Effector CD4-positive, alpha-beta T cell (primary cell): ENCODE measurements around the gene VSIG4.
"Not testable (repeated sequence)": the region's sequence is repeated elsewhere in the genome, so short reads cannot be mapped to it uniquely, and the experiment has no call there.

ENCODE experiments used
- DNase-seq: peaks from one replicate; pipeline ENCODE4 v3.0.0-alpha.2; 2020

VSIG4 gene

DNA sequence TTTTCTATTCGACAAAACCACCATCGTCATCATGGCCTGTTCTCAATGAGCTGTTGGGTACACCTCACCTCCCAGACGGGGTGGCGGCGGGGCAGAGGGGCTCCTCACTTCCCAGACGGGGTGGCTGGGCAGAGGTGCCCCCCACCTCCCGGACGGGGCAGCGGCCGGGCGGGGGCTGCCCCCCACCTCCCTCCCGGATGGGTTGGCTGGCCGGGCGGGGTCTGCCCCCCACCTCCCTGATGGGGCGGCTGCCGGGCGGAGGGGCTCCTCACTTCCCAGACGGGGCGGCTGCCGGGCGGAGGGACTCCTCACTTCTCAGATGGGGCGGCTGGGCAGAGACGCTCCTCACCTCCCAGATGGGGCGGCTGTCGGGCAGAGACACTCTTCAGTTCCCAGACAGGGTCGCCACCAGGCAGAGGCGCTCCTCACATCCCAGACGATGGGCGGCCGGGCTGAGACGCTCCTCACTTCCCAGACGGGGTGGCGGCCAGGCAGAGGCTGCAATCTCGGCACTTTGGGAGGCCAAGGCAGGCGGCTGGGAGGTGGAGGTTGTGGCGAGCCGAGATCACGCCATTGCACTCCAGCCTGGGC, 64.6 kb downstream of the VSIG4 start:
- not testable (repeated sequence) for DNase-seq
